Fibroblast of villous mesenchyme (primary cell): Measurements from ENCODE around the gene NKAIN2. TPM values are rescaled to one million over a fixed set of nuclear protein-coding genes. Genes with fewer than 3 reads are reported as not detected.

ENCODE experiments used
- DNase-seq: peaks from one replicate; pipeline ENCODE4 v3.0.0-alpha.2; 2010; ENCODE audit warnings: low read depth
- H3K4me3 ChIP-seq: 2 replicates; pipeline ENCODE4 v1.5.1; 2011; ENCODE audit warnings: low read depth, mild to moderate bottlenecking, low read length
- total RNA-seq: library from RNA; depleted of rRNA; stranded (reverse); fragments of >200 nt; gene quantifications from 2 replicates; pipeline ENCODE4 v1.2.3, GENCODE V29; 2012
- TF ChIP-seq, protein P1 (sequence below): IDR thresholded peaks from 2 replicates; pipeline ENCODE4 v1.5.1; 2012; ENCODE audit warnings: low read depth, mild to moderate bottlenecking, low read length; ENCODE audit not compliant: insufficient read depth

NKAIN2 gene
- total RNA-seq, 1 donor = not detected

GRCh38 chr6:124772733-124773319 lies 969.2 kb downstream of the NKAIN2 start:
- no peak overlapping the region for H3K4me3 ChIP-seq
- no peak for DNase-seq
- TF ChIP-seq, protein P1, sequence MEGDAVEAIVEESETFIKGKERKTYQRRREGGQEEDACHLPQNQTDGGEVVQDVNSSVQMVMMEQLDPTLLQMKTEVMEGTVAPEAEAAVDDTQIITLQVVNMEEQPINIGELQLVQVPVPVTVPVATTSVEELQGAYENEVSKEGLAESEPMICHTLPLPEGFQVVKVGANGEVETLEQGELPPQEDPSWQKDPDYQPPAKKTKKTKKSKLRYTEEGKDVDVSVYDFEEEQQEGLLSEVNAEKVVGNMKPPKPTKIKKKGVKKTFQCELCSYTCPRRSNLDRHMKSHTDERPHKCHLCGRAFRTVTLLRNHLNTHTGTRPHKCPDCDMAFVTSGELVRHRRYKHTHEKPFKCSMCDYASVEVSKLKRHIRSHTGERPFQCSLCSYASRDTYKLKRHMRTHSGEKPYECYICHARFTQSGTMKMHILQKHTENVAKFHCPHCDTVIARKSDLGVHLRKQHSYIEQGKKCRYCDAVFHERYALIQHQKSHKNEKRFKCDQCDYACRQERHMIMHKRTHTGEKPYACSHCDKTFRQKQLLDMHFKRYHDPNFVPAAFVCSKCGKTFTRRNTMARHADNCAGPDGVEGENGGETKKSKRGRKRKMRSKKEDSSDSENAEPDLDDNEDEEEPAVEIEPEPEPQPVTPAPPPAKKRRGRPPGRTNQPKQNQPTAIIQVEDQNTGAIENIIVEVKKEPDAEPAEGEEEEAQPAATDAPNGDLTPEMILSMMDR = no peak

- DNase-seq = no peak
- no peak overlapping the region for H3K4me3 ChIP-seq
- TF ChIP-seq, protein P1 = no peak
These were observed 971.5 kb downstream of the NKAIN2 start for GRCh38 chr6:124775121-124775520.

DNA sequence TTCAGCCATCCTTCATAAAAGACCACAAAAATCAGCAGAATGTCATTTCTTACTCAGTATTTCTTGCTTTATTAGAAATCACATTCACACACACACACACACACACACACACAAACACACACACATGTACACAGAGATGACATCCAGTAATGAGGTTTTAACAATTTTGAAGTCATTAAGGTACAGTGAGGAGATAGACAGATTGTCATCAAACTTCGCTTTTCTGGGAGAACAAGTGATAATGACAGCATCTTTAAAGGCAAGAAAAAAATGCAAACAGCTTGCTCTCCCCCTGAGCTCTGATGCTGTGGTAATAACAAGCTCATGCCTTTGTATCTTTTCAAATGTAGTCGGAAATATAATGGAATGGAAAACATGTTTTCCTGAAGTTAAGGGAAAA lies 974.2 kb downstream of the NKAIN2 start:
- TF ChIP-seq, protein P1 = no peak
- DNase-seq = no peak
- no peak overlapping the region for H3K4me3 ChIP-seq

DNA sequence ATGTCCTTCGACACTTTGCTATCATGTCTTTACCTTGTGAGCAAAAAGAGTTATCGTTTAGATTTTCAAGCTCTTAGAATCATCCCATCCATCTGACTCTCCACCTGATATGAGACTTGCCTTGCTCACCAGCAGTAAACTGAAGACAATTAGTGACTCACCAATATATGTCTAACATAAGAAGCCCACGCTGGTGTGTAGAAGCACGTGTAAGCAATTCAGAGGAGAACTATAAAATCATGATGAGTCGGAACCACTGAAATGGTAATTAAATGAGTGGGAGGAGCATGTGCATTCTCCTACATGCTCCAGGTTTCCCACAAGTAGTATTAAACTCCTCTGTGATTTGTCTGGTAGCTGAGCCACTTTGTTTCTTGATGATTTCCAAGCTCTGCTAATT lies 977.0 kb downstream of the NKAIN2 start:
- TF ChIP-seq, protein P1 = no peak

GRCh38 chr6:124783344-124783743 lies 979.7 kb downstream of the NKAIN2 start:
- TF ChIP-seq, protein P1 = no peak
- no peak overlapping the region for H3K4me3 ChIP-seq
- no peak for DNase-seq

More for the DNA sequence above, 977.0 kb downstream of the NKAIN2 start:
- no peak for DNase-seq
- no peak overlapping the region for H3K4me3 ChIP-seq

DNA sequence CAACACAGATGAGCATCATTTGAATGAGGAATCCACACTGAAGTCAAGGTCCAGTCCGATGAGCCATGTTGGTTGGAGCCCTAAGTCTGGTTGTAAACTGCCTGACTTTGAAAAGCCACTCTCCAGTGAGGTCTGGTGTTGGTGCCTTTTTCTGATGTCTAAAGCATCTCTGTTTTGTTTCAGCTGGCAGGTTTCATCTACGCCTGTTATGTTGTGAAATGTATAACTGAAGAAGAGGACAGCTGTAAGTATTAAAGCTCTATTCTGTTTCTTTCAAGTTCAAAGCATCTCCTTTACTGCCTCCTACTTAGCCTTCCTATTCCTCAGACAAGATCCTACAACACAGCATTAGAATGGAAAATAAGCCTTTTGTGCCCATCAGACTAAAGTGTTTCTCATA lies 987.5 kb downstream of the NKAIN2 start:
- DNase-seq = no peak
- TF ChIP-seq, protein P1 = no peak
- no peak overlapping the region for H3K4me3 ChIP-seq

DNA sequence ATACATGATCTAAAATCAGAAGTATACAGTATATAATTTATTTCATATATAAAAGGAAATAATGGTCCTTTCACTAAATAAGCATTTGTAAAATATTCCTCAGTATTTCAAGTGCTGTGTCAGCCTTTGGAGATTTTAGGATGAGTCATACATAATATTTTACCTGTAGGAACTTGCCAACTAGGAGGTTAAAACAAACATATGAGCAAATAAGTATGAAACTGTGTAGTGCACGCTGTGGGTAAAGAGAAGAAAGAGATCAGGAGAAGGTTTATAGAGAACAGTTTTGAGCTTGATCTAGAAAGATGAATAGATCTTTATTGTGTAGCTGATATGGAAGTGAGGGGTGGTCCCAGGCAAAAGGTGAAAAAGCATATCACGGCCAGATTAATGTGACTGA lies 988.7 kb downstream of the NKAIN2 start:
- no peak overlapping the region for H3K4me3 ChIP-seq
- TF ChIP-seq, protein P1 = no peak
- no peak for DNase-seq
